Measurements from ENCODE around the gene KIN. TPM values are rescaled to one million over a fixed set of nuclear protein-coding genes. Genes with fewer than 3 reads are reported as not detected.

KIN gene, protein sequence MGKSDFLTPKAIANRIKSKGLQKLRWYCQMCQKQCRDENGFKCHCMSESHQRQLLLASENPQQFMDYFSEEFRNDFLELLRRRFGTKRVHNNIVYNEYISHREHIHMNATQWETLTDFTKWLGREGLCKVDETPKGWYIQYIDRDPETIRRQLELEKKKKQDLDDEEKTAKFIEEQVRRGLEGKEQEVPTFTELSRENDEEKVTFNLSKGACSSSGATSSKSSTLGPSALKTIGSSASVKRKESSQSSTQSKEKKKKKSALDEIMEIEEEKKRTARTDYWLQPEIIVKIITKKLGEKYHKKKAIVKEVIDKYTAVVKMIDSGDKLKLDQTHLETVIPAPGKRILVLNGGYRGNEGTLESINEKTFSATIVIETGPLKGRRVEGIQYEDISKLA
- total RNA-seq, result 17.5 to 19.9 TPM (median 19.2 TPM) in 3 replicates

DNA sequence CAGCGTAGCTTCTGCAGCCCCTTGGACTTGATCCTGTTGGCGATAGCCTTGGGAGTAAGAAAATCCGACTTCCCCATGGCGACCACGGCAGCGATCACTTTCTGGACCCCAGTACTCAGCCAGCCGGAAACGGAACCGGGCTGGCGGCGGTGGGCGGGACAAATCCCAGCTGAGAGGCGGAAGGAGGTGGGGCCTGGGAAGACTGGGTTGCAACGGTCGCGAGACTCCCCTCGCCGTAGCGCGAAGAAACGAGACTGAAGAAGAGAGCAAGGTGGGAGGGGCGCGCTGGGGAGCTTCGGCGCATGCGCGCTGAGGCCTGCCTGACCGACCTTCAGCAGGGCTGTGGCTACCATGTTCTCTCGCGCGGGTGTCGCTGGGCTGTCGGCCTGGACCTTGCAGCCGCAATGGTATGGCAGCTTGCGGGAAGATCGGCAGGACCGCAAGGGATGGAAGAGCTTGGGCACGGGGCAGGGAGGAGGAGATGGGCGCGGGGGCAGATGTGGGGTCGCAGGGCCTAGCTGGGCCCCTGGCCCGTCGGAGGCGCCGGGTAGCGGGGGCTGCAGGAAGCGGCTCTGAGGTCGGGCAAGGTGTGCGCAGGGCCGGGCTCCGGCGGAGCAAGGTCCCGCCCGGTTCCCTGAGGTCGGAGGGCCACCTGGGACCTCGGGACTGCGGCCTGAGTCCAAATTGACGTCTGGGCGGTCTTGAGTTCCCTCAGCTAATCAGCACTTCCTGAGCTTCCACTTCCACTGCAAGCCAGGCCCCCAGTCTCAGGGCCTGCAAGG is at the start of gene KIN, which contains the start of gene ATP5F1C:
KIN (minus strand) TSS at position 137 of the 782 bp plus-strand sequence; CDS start at position 77, 60 bp downstream.
ATP5F1C (plus strand) TSS at position 321 of the 782 bp plus-strand sequence; CDS start at position 352, 31 bp downstream.
- no peaks in the 10 kb centered on the region for H3K9me3 Mint-ChIP-seq

DNA sequence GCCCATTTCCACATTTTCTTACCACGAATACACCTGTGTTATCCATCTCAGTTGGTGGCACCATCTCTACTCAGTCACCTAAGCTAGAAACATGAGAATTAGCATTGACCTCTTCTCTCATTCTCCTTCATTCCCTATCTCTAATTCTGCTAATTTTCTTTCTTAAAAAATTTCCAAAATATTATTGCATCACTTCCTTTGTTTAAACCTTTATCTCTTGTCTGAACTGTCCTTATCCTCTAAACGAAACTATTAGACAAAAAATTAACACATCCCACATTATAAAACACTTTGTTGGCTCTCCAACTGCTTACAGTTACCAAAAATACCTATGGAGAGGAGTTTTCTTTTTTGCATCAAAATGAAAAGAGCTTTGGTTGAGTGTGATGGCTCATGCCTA is 48.8 kb upstream of the KIN start:
- H3K27ac Mint-ChIP-seq, result no peak overlapping the region
- no peaks in the 10 kb centered on the region for H3K4me1 Mint-ChIP-seq
- H3K36me3 Mint-ChIP-seq, result peaks cover 8% of the 10 kb centered on the region
- no peak for DNase-seq (ENCODE audit: low spot score in 2 of 2, unreplicated experiment in 2 of 2)
- H3K27me3 Mint-ChIP-seq (ENCODE audit: low read depth), result no peaks in the 10 kb centered on the region
- TF ChIP-seq, protein P1, sequence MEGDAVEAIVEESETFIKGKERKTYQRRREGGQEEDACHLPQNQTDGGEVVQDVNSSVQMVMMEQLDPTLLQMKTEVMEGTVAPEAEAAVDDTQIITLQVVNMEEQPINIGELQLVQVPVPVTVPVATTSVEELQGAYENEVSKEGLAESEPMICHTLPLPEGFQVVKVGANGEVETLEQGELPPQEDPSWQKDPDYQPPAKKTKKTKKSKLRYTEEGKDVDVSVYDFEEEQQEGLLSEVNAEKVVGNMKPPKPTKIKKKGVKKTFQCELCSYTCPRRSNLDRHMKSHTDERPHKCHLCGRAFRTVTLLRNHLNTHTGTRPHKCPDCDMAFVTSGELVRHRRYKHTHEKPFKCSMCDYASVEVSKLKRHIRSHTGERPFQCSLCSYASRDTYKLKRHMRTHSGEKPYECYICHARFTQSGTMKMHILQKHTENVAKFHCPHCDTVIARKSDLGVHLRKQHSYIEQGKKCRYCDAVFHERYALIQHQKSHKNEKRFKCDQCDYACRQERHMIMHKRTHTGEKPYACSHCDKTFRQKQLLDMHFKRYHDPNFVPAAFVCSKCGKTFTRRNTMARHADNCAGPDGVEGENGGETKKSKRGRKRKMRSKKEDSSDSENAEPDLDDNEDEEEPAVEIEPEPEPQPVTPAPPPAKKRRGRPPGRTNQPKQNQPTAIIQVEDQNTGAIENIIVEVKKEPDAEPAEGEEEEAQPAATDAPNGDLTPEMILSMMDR (IDR thresholded peaks at IDR 0.05; ENCODE audit: unreplicated experiment), result no peak
- no peaks in the 10 kb centered on the region for H3K9me3 Mint-ChIP-seq
- H3K4me3 Mint-ChIP-seq, result no peak overlapping the region

More for the DNA sequence above, at the start of gene KIN, which contains the start of gene ATP5F1C:
- Mint-ChIP-seq H3K36me3 (peaks cover 15% of the 10 kb centered on the region), H3K4me1 (peaks cover 23% of the 10 kb centered on the region), H3K27ac (no peak within 1 kb of the TSS), H3K27me3 (ENCODE audit: low read depth) (no peaks in the 10 kb centered on the region), H3K4me3 (no peak within 1 kb of the TSS)
- DNase-seq (ENCODE audit: low spot score in 2 of 2, unreplicated experiment in 2 of 2), result peak; percentile 94 to 98
- TF ChIP-seq, protein P1 (IDR thresholded peaks at IDR 0.05; ENCODE audit: unreplicated experiment), result no peak

DNA sequence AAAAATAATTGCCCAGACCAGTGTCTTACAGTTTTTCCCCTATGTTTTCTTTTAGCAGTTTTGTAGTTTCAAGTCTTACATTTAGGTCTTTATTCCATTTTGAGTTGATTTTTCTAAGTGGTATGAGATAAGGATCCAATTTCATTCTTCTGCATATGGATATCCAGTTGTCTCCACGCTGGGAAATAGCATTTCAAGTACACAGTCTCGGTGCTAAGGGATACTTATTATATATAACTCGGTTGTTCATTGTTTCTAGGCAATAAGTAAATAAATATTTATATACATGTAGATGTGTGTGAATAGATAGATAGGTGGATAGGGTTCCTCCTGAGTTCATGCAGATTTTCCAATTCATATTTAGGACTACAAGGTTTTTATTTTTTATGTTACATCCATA is 46.5 kb upstream of the KIN start:
- Mint-ChIP-seq H3K27ac (no peak overlapping the region), H3K4me3 (no peak overlapping the region), H3K9me3 (no peaks in the 10 kb centered on the region), H3K36me3 (peaks cover 8% of the 10 kb centered on the region), H3K27me3 (ENCODE audit: low read depth) (no peaks in the 10 kb centered on the region), H3K4me1 (no peaks in the 10 kb centered on the region)
- TF ChIP-seq, protein P1 (IDR thresholded peaks at IDR 0.05; ENCODE audit: unreplicated experiment), result no peak
- no peak for DNase-seq (ENCODE audit: low spot score in 2 of 2, unreplicated experiment in 2 of 2)

DNA sequence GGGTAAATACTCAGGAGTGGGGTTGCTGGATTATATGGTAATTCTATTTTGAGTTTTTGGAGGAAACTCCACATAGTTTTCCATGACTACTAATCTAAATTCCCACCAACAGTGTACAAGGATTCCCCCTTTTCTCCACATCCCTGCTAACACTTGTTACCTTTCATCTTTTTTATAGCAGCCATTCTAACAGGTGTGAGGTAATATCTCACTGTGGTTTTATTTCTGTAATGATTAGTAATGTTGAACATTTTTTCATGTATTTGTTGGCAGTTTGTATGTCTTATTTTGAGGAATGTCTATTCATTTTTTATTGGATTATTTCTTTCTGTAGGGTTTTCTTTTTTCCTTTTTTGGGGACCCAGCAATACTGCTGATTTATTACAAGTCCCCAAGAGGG is 45.4 kb upstream of the KIN start:
- Mint-ChIP-seq H3K4me1 (no peaks in the 10 kb centered on the region), H3K4me3 (no peak overlapping the region), H3K9me3 (no peaks in the 10 kb centered on the region), H3K27me3 (ENCODE audit: low read depth) (no peaks in the 10 kb centered on the region), H3K36me3 (peaks cover 11% of the 10 kb centered on the region), H3K27ac (no peak overlapping the region)
- TF ChIP-seq, protein P1 (IDR thresholded peaks at IDR 0.05; ENCODE audit: unreplicated experiment), result no peak
- no peak for DNase-seq (ENCODE audit: low spot score in 2 of 2, unreplicated experiment in 2 of 2)

DNA sequence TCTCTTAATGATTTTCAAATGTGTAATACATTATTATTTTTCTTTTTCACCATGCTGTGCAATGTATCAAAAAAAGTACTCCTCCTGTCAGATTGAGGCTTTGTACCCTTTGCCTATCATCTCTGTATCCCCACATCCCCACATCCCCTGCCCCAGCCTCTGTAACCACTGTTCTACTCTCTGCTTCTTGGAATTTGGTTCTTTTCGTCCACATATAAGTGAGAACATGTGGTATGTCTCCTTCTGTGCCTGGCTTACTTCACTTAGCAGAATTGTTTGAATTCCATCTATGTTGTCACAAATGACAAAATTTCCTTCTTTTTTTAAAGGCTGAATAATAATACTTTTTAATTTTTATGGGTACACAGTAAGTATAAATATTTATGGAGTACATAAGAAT is 44.3 kb upstream of the KIN start:
- H3K36me3 Mint-ChIP-seq, result peaks cover 16% of the 10 kb centered on the region
- TF ChIP-seq, protein P1 (IDR thresholded peaks at IDR 0.05; ENCODE audit: unreplicated experiment), result no peak
- H3K9me3 Mint-ChIP-seq, result no peaks in the 10 kb centered on the region
- no peaks in the 10 kb centered on the region for H3K4me1 Mint-ChIP-seq
- no peak overlapping the region for H3K4me3 Mint-ChIP-seq
- H3K27me3 Mint-ChIP-seq (ENCODE audit: low read depth), result no peaks in the 10 kb centered on the region
- DNase-seq (ENCODE audit: low spot score in 2 of 2, unreplicated experiment in 2 of 2), result no peak
- H3K27ac Mint-ChIP-seq, result no peak overlapping the region
